Activated naive CD4-positive, alpha-beta T cell treated with anti-CD3 and anti-CD28 coated beads for 36 hours (primary cell): Measurements from ENCODE around the gene MPO. TPM values are rescaled to one million over a fixed set of nuclear protein-coding genes. Genes with fewer than 3 reads are reported as not detected.

Experiments used
- CTCF ChIA-PET: fragments of 350-600 bp; sonication (Branson Sonifier 250); formaldehyde crosslinking; loops from one replicate; lab custom pipeline; 2021; ENCODE audit warnings: antibody characterized with exemption; lab: Charles Lee
- DNase-seq: peaks from one replicate; pipeline ENCODE4 v3.0.0-alpha.2; 2020
- H3K27ac Mint-ChIP-seq: one replicate; pipeline ENCODE4 v1.8.0; 2021; ENCODE audit warnings: mild to moderate bottlenecking, mixed read lengths
- H3K27me3 Mint-ChIP-seq: one replicate; pipeline ENCODE4 v1.8.0; 2021; ENCODE audit warnings: low read depth, mixed read lengths
- H3K36me3 Mint-ChIP-seq: one replicate; pipeline ENCODE4 v1.8.0; 2021; ENCODE audit warnings: low read depth, mixed read lengths
- H3K4me1 Mint-ChIP-seq: one replicate; pipeline ENCODE4 v1.8.0; 2021; ENCODE audit warnings: low read depth, mixed read lengths
- H3K4me3 Mint-ChIP-seq: one replicate; pipeline ENCODE4 v1.8.0; 2021; ENCODE audit warnings: mild to moderate bottlenecking, moderate library complexity, mixed read lengths
- H3K9me3 Mint-ChIP-seq: one replicate; pipeline ENCODE4 v1.8.0; 2021; ENCODE audit warnings: mixed read lengths
- intact Hi-C: fragments of 100-400 bp; cut with micrococcal nuclease; formaldehyde crosslinking; loops from one replicate; pipeline ENCODE4 v1.15.1; 2023
- total RNA-seq, 2 experiments: library from RNA; stranded (reverse); gene quantifications; one replicate each; pipeline ENCODE4 v1.2.3, GENCODE V29; 2021

The MPO gene
- total RNA-seq, 2 experiments from 2014 or later = not detected

DNA sequence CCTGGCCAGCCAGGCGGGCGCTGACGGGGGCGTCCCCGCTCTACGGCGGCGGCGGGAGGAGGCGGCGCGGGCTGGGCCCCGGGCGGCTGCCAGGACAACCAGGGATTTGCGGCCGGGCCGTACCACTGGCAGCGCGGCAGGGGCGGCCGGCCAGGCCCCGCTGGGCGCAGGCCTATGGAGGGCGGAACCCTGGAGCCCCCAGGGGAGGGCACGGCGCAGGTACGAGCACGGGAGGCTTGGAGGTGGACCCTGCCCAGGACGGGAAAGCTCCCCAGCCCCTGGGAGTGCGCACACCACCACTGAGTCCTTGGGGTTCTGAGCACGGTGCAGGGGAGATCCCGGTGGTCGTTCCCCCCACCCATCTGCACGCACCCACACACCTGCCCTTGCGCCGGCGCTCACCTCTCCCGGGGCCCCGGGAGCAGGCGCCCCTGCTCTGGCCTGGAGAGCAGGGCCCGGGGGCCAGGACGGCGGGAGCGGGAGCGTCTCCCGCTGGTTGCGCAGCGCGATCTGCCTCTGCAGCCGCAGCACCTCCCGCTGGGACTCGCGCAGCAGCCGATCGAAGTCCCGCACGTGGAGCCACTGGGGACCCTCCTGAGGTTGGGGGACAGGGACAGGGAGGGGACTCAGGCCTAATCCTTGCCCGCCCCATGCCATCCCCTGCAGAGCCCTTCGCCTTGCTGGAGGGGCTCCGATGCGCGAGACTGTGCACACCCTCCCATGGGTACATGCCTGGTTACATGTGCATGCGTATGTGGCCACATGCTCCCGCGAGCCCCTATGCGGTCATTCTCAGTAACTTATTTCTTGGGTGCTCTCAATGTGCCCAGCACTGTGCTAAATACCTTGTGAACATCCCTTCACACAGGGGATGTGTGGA, 43.9 kb upstream of the MPO start:
- intact Hi-C loops = no loop called here
- DNase-seq = no peak
- H3K4me3 Mint-ChIP-seq = peak overlapping the region; percentile 32

DNA sequence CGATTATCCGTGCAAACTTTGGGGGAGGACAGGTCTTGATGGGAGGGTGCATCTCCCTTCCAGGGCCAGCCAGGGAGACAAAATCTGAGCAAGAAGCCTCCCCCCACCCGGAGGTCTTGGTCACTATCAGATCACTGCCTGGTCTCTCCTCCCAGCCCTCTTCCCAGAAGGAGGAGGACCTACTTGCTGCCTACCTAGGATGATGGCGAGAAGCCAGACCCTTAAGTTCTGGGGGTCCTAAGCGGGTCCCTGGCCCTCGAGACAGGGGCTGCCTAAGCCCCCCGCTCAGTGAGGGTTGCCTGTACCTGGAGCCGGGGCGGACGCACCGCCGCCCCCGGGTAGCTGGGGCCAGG, 43.3 kb upstream of the MPO start:
- no peak for DNase-seq
- Mint-ChIP-seq H3K27me3 (peaks cover 4% of the 10 kb centered on the region), H3K27ac (no peak overlapping the region), H3K36me3 (peaks cover 15% of the 10 kb centered on the region), H3K4me3 (no peak overlapping the region), H3K9me3 (no peaks in the 10 kb centered on the region), H3K4me1 (peaks cover 28% of the 10 kb centered on the region)
- intact Hi-C loops = no loop called here
- CTCF ChIA-PET = interaction anchor here (1.1 to 2.6 kb wide), 2 partner anchors 9 to 21 kb away, joined by 3 to 8 read pairs; no protein-coding TSS in a partner anchor

More for the DNA sequence above, 43.9 kb upstream of the MPO start:
- peaks cover 4% of the 10 kb centered on the region for H3K27me3 Mint-ChIP-seq
- peaks cover 33% of the 10 kb centered on the region for H3K4me1 Mint-ChIP-seq
- H3K9me3 Mint-ChIP-seq = no peaks in the 10 kb centered on the region
- CTCF ChIA-PET = interaction anchor here (1.4 to 3.8 kb wide), 3 partner anchors 7 to 26 kb away, joined by 4 to 37 read pairs (median 32); no protein-coding TSS in a partner anchor
- H3K36me3 Mint-ChIP-seq = peaks cover 21% of the 10 kb centered on the region
- H3K27ac Mint-ChIP-seq = peak overlapping the region; percentile 43

DNA sequence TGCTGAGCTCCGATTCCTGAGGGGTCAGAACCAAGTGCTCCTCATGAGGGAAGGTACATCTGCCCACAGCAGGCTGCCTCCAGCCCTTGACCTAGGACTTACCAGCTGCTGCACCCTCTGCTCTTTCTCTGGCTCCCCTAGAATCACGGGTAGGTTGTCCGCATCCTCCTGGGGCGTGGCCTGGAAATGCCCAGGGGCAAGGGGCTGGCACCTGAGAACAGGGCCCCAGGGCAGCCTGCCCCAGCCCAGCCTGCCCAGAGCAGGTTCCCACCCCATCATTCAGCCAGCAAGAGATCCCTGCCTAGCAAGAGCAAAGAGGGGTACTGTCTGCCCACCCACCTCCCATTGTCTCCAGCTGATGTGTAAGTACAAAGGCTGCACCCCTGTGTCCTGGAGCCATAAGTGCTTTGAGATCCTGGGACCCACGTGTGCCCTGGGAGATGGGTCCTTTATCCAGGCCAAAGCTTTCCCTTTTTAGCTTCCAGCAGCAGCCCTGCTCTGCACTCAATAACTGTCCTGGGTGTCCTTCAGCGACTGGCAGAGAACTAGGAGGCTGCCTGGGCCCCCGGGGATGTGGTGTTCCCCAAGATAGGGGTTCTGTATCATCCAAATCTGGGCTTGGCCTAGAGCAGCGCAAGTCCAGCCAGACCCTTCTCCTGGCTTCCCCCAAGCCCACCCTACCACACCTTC, 42.8 kb upstream of the MPO start:
- H3K27me3 Mint-ChIP-seq = peaks cover 4% of the 10 kb centered on the region
- no peak overlapping the region for H3K27ac Mint-ChIP-seq
- peaks cover 10% of the 10 kb centered on the region for H3K36me3 Mint-ChIP-seq
- CTCF ChIA-PET = interaction anchor here (1.1 to 2.6 kb wide), 3 partner anchors 9 to 21 kb away, joined by 3 to 8 read pairs (median 3); no protein-coding TSS in a partner anchor
- H3K4me3 Mint-ChIP-seq = no peak overlapping the region
- peaks cover 24% of the 10 kb centered on the region for H3K4me1 Mint-ChIP-seq
- H3K9me3 Mint-ChIP-seq = no peaks in the 10 kb centered on the region
- intact Hi-C loops = no loop called here
- DNase-seq = no peak

DNA sequence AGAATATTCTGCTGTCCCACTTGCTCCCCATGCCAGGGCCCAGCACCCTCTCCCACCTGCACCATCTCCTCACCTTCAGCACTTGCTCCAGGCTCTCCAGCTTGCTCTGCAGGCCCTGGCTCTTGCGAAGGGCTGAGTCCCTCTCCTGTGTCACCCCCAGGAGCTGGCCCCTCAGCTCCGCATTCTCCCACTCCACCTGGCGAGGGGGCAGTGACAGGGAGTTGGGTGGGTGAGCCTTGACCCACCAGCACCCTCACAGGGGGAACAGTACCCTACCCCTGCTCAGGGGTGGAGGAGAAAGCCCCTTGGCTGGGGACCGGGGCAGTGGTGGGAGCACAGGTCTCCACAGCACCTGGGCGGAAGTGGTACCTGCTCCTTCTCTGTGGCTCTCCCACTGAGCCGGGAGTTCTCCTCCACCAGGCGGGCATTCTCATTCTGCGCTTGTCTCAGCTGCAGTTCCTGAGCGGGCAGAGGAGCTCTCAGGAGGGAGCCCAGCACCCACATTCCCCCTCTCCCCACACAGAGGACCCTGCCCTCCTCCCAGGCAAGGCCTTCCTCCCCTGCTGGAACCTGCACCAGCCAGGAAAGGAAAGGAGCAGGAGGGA, 41.9 kb upstream of the MPO start:
- peaks cover 22% of the 10 kb centered on the region for H3K4me1 Mint-ChIP-seq
- intact Hi-C loops = no loop called here
- CTCF ChIA-PET = interaction anchor here (1.1 to 2.6 kb wide), 4 partner anchors 8 to 95 kb away, joined by 3 to 8 read pairs (median 4); no protein-coding TSS in a partner anchor
- H3K27me3 Mint-ChIP-seq = no peaks in the 10 kb centered on the region
- H3K9me3 Mint-ChIP-seq = no peaks in the 10 kb centered on the region
- DNase-seq = no peak
- H3K27ac Mint-ChIP-seq = no peak overlapping the region
- H3K4me3 Mint-ChIP-seq = no peak overlapping the region
- peaks cover 4% of the 10 kb centered on the region for H3K36me3 Mint-ChIP-seq

DNA sequence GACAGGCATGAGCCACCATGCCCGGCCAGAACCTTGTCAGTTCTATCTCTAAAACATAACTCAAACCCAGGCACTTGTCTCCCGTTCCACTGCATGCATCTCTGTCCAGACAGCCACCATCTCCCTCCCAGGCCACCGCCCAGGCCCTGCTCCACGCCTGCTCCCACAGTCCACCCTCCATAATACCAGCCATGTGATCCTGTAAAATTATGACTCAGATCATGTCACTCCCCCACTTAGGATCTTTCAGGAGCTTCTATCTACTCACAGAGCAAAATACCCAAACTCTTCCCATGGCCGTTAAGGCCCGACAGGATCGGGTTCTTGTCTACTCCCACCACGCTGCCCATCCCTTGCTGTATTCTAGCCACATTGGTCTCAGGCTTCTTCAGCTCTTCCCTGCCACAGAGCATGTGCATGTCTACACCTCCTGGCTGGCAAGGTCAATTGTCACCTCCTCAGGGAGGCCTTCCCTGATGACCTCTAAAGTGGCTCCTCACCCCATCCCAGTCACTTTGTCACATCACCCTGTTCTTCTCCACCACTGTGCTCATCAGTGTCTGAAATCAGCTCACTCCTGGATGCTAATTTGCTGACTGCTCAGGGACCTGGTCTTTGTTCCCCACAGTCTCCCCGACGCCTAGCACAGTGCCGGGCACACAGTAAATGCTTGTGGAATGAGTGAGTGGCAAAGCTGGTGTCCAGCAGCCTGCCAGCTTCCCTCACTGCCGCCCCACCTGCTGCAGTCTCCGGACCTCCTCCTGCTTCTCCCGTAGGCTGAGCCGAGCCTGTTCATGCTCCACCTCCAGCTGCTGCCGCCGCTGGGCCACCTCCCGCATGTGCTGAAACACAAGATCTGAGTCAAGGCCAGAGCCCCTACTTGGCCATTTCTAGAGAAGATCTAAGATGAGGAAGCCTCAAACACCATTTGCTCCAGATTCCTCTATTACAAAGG, 41.1 kb upstream of the MPO start:
- peaks cover 6% of the 10 kb centered on the region for H3K36me3 Mint-ChIP-seq
- H3K4me3 Mint-ChIP-seq = no peak overlapping the region
- no peak for DNase-seq
- H3K9me3 Mint-ChIP-seq = no peaks in the 10 kb centered on the region
- no peaks in the 10 kb centered on the region for H3K27me3 Mint-ChIP-seq
- H3K4me1 Mint-ChIP-seq = peaks cover 21% of the 10 kb centered on the region
- intact Hi-C loops = no loop called here
- H3K27ac Mint-ChIP-seq = no peak overlapping the region
- CTCF ChIA-PET = interaction anchor here (1.1 to 2.6 kb wide), 3 partner anchors 18 to 96 kb away, joined by 3 to 8 read pairs (median 4); no protein-coding TSS in a partner anchor

DNA sequence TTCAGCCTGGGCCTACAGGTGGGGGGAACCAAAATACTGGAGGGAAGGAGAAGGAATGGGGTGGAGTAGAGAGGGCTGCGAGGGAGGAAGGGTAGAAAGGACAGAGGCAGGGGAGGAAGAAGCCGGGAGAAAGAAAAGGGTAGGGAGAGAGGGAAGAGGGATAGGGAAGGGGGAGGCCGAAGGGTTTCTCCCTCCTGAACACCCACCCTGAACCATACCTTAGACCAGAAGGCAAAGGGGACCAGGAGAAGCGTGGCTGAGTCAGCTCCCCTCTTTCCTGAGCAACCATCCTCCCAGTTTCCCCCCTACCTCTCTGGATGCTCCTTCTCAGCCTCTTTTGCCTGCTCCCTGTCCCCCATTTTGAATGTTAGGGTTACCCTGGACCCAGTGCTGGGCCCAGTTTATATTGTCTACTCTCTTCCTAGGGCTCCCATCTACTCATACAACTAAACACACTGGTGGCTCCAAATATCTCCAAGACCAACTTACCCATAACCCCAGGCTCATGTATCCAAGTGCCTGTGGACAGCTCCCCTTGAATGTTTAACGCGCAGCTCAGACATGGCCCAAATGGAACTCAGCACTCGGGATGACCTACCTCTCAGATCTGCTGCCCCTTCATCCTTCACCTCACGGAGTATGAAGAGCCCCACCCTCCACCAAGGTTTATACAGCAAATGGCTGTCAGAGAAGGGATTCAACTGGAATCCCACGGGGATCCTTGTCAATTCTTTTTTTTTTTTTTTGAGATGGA, 40.0 kb upstream of the MPO start:
- intact Hi-C loops = no loop called here
- Mint-ChIP-seq H3K4me1 (peaks cover 15% of the 10 kb centered on the region), H3K36me3 (peaks cover 6% of the 10 kb centered on the region), H3K9me3 (no peaks in the 10 kb centered on the region), H3K27me3 (no peaks in the 10 kb centered on the region), H3K27ac (no peak overlapping the region), H3K4me3 (no peak overlapping the region)
- DNase-seq = peak; percentile 3
- CTCF ChIA-PET = interaction anchor here (0.6 to 1.8 kb wide), 2 partner anchors 58 to 97 kb away, joined by 3 to 4 read pairs; no protein-coding TSS in a partner anchor

DNA sequence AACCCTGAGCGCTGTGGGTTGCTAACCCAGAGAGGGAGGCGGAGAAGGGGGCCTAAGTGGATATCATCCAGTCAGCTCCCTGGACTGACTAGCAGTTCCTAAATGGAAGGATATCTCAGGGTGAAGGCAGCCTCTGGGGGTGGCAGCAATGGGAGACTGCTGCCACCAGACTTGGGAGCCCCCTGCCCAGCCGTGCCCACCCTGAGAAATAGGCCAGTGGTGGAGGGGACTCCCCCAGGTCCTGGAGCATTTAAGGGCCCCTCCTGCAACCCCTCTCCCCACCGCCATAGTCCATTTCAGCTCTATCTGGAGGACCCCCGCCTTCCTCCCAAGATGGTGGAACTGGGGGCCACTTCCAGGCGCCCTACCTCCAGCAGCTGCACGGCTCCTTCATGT, 39.4 kb upstream of the MPO start:
- CTCF ChIA-PET = interaction anchor here (3.6 kb wide), 1 partner anchor 18 kb away, joined by 31 read pairs; no protein-coding TSS in a partner anchor
- H3K36me3 Mint-ChIP-seq = peaks cover 6% of the 10 kb centered on the region
- peaks cover 13% of the 10 kb centered on the region for H3K4me1 Mint-ChIP-seq
- no peak overlapping the region for H3K4me3 Mint-ChIP-seq
- H3K27ac Mint-ChIP-seq = no peak overlapping the region
- intact Hi-C loops = no loop called here
- H3K9me3 Mint-ChIP-seq = no peaks in the 10 kb centered on the region
- no peaks in the 10 kb centered on the region for H3K27me3 Mint-ChIP-seq
- peak; percentile 3 for DNase-seq

DNA sequence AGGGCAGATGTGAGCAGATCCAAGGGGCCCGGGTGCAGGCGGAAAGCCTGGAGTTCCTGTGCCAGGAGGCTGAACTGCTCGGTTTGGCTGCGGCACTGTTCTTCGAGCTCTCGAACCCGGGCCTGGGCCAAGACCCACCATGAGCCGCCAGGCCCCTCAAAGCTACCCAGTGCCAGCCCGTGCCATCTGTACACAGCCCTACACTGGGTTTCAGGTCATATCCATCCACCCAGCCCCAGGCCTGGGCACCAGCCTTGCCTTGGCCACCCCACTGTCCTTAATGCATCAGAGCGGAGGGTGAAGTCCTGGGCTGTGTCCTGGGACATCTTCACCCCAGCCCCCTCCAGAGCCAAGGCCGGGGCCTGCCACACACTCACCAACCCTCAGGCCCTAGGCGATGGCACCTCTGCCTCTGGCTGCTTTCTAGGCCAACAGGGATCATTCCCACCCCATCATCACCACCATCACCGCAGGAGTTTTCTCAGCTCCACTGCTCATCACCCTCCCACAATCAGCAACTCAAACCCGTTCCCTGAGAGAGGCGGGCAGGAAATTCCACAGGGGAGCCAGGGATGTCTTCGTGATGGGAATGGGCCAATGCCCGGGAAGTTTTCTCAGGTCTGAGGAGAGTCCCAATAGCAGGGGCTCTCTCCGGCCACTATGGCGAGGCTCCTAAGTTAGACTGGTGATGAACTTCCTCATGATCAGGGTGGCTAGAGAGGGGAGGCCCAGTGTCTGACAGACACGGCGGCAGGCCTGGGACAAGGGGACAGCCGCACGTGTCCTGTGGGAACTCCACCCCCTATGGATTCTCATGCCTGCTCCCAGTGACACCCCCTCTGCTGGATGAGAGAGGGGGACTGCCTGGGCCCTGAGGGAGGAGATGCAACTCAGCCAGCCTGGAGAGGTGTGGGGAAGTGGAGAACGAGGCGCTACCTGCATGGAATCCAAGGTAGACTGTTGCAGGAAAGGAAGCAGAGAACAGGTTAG, 38.7 kb upstream of the MPO start:
- H3K4me3 Mint-ChIP-seq = no peak overlapping the region
- peaks cover 6% of the 10 kb centered on the region for H3K36me3 Mint-ChIP-seq
- DNase-seq = peak; percentile 4
- H3K9me3 Mint-ChIP-seq = no peaks in the 10 kb centered on the region
- H3K27me3 Mint-ChIP-seq = no peaks in the 10 kb centered on the region
- intact Hi-C loops = no loop called here
- CTCF ChIA-PET = interaction anchor here (3.4 to 5.5 kb wide), 4 partner anchors 19 to 128 kb away, joined by 31 to 92 read pairs (median 53); partner anchors contain the start of gene RNF43
- peaks cover 11% of the 10 kb centered on the region for H3K4me1 Mint-ChIP-seq
- H3K27ac Mint-ChIP-seq = no peak overlapping the region

DNA sequence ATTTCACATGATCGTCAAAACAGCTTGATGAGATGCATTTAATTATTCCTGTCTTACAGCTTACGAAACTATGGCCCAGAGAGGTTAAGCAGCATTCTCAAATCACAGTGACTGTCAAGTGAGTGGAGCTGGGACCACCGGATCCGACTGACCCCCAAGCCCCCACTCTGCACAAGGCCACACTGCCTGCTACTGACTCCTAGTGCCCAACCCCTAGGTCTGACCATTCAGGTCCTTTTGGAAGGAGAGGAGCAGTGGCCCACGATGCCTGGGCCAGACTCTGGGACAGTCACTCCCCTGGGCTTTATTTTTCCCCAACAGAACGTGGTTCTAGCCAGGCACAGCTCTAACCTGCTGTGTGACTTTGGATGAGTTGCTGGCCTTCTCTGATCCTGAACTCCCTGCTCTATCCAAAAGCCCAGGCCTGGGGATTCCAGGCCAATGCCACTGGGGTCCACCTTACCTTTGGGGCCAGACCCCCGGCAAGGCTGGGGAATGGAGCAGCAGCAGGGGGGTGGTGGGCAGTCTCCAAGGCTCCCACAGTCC, 38.0 kb upstream of the MPO start:
- intact Hi-C loops = no loop called here
- CTCF ChIA-PET = interaction anchor here (0.6 to 5.5 kb wide), 8 partner anchors 9 to 129 kb away, joined by 3 to 92 read pairs (median 30); partner anchors contain the start of genes RNF43 and SUPT4H1
- H3K4me1 Mint-ChIP-seq = peaks cover 11% of the 10 kb centered on the region
- DNase-seq = peak; percentile 3
- H3K27ac Mint-ChIP-seq = peak overlapping the region; percentile 79
- H3K27me3 Mint-ChIP-seq = no peaks in the 10 kb centered on the region
- peaks cover 6% of the 10 kb centered on the region for H3K36me3 Mint-ChIP-seq
- no peak overlapping the region for H3K4me3 Mint-ChIP-seq
- no peaks in the 10 kb centered on the region for H3K9me3 Mint-ChIP-seq
